ENCODE results near the gene SLC16A5. TPM values are rescaled to one million over a fixed set of nuclear protein-coding genes. Genes with fewer than 3 reads are reported as not detected.
"Not testable (repeated sequence)": the region's sequence is repeated elsewhere in the genome, so short reads cannot be mapped to it uniquely, and the experiment has no call there.

Gene SLC16A5
- total RNA-seq, 2 experiments from 2014 or later: 9.2 to 11.0 TPM

DNA sequence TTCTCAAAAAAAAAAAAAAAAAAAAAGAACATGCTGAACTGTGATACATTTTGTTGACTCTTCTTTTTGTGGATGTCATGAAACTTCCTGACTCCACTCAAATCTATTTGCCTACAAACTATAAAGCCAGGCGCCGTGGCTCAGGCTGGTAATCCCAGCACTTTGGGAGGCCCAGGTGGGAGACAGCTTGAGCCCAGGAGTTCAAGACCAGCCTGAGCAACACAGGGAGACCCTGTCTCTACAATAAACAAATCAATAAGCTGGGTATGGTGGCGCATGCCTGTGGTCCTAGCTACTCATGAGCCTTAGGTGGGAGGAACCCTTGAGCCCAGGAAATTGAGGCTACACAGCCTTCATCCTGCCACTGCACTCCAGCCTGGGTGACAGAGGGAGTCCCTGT, 45.2 kb downstream of the SLC16A5 start:
- Histone ChIP-seq H3K27ac (ENCODE audit: low read depth in 1 of 2, low read length in 2 of 2) (no peak overlapping the region), H3K27me3 (ENCODE audit: control insufficient read depth in 1 of 2, insufficient read depth in 2 of 2, low read length in 2 of 2) (no peaks in the 10 kb centered on the region), H3K4me3 (ENCODE audit: low read length) (no peak overlapping the region), H3K9me3 (ENCODE audit: control insufficient read depth in 1 of 2, insufficient read depth in 1 of 2, low read length in 2 of 2) (no peaks in the 10 kb centered on the region), H3K4me1 (ENCODE audit: insufficient read depth, low read length) (peaks cover 21% of the 10 kb centered on the region), H3K36me3 (ENCODE audit: insufficient read depth, low read length) (peaks cover 16% of the 10 kb centered on the region)
- TF ChIP-seq, protein P1, sequence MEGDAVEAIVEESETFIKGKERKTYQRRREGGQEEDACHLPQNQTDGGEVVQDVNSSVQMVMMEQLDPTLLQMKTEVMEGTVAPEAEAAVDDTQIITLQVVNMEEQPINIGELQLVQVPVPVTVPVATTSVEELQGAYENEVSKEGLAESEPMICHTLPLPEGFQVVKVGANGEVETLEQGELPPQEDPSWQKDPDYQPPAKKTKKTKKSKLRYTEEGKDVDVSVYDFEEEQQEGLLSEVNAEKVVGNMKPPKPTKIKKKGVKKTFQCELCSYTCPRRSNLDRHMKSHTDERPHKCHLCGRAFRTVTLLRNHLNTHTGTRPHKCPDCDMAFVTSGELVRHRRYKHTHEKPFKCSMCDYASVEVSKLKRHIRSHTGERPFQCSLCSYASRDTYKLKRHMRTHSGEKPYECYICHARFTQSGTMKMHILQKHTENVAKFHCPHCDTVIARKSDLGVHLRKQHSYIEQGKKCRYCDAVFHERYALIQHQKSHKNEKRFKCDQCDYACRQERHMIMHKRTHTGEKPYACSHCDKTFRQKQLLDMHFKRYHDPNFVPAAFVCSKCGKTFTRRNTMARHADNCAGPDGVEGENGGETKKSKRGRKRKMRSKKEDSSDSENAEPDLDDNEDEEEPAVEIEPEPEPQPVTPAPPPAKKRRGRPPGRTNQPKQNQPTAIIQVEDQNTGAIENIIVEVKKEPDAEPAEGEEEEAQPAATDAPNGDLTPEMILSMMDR (IDR thresholded peaks at IDR 0.05): no peak
- ChIA-PET CTCF (interaction anchor here (1.4 to 7.4 kb wide), 3 partner anchors 12 to 69 kb away, joined by 3 to 97 read pairs (median 9); no protein-coding TSS in a partner anchor), POLR2A (interaction anchor here (0.6 to 4.7 kb wide), 5 partner anchors 8 to 39 kb away, joined by 3 to 30 read pairs (median 3); partner anchors contain the start of gene JPT1)
- H3K9me3 Mint-ChIP-seq: no peaks in the 10 kb centered on the region
- no peak for ATAC-seq (ENCODE audit: poor library complexity)
- H3K36me3 Mint-ChIP-seq (ENCODE audit: low read depth): peaks cover 6% of the 10 kb centered on the region
- peak overlapping the region; percentile 20 for H3K27ac Mint-ChIP-seq
- H3K4me3 Mint-ChIP-seq: peak overlapping the region; percentile 60
- no peak for DNase-seq
- intact Hi-C loops (cut with DNase I, micrococcal nuclease): loop anchor here (5.0 kb wide), 2 partner anchors 39 to 49 kb away; partner anchors contain the start of gene SUMO2 (in 1 of the 2)
- peaks cover 7% of the 10 kb centered on the region for H3K4me1 Mint-ChIP-seq (ENCODE audit: low read depth)
- H3K27me3 Mint-ChIP-seq: no peaks in the 10 kb centered on the region

DNA sequence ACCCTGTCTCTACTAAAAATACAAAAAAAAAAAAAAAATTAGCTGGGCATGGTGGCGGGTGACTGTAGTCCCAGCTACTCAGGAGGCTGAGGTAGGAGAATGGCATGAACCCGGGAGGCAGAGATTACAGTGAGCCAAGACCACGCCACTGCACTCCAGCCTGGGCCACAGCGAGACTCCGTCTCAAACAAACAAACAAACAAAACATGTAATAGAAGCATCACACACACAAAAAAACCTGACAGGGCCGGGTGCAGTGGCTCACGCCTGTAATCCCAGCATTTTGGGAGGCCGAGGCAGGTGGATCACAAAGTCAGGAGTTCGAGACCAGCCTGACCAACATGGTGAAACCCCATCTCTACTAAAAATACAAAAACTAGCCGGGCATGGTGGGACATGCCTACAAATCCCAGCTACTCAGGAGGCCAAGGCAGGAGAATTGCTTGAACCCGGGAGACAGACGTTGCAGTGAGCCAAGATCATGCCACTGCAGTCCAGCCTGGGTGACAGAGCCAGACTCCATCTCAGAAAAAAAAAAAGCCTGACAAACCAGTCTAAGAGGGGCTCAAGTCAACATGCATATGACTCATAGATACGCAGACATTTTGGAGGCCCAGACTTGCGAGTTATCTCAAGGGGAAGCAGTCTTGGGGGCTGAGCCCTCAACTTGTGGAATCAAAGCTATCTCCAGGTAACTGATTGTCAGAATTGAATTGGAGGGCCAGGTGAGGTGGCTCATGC, 46.0 kb downstream of the SLC16A5 start:
- not testable (repeated sequence) for H3K27me3 Mint-ChIP-seq; H3K27ac ChIP-seq (ENCODE audit: low read depth in 1 of 2, low read length in 2 of 2); ATAC-seq (ENCODE audit: poor library complexity); H3K36me3 Mint-ChIP-seq (ENCODE audit: low read depth); H3K4me3 ChIP-seq (ENCODE audit: low read length); DNase-seq; H3K4me1 Mint-ChIP-seq (ENCODE audit: low read depth); H3K9me3 Mint-ChIP-seq; H3K27me3 ChIP-seq (ENCODE audit: control insufficient read depth in 1 of 2, insufficient read depth in 2 of 2, low read length in 2 of 2); H3K27ac Mint-ChIP-seq; H3K9me3 ChIP-seq (ENCODE audit: control insufficient read depth in 1 of 2, insufficient read depth in 1 of 2, low read length in 2 of 2)
- ChIA-PET POLR2A (interaction anchor here (1.4 to 4.7 kb wide), 4 partner anchors 7 to 38 kb away, joined by 3 to 30 read pairs (median 8); partner anchors contain the start of gene JPT1), CTCF (interaction anchor here (1.4 to 7.4 kb wide), 2 partner anchors 18 to 68 kb away, joined by 3 to 97 read pairs; no protein-coding TSS in a partner anchor)
- H3K4me3 Mint-ChIP-seq: peak overlapping the region; percentile 11
- Histone ChIP-seq H3K36me3 (ENCODE audit: insufficient read depth, low read length) (peaks cover 17% of the 10 kb centered on the region), H3K4me1 (ENCODE audit: insufficient read depth, low read length) (peaks cover 21% of the 10 kb centered on the region)
- intact Hi-C loops (cut with DNase I, micrococcal nuclease): loop anchor here (5.0 kb wide), 2 partner anchors 39 to 49 kb away; partner anchors contain the start of gene SUMO2 (in 1 of the 2)

DNA sequence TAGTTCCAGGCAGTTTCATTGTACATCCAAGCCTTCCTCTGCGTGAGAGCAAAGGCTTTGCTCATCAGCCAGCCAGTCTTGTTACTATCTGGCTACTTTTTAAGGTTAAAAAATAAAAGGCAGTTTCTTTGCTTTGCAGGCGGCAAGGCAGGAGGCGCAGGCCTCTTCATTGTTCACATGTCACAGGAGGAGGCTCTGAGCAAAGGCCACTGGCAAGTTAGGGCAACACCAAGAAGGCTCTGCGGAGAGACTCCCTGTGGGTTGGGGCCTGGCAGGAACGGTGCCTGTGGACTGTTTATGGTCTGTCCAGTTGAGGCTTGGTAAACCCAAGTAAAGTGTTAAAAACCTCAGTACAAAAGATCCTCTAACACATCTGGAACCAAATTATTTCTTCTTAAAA, 47.7 kb downstream of the SLC16A5 start:
- CTCF ChIA-PET: interaction anchor here (0.7 kb wide), 1 partner anchor 21 kb away, joined by 3 read pairs; no protein-coding TSS in a partner anchor

More for the DNA sequence above, 47.7 kb downstream of the SLC16A5 start:
- TF ChIP-seq, protein P1 (IDR thresholded peaks at IDR 0.05): no peak
- Mint-ChIP-seq H3K9me3 (no peaks in the 10 kb centered on the region), H3K36me3 (ENCODE audit: low read depth) (peaks cover 7% of the 10 kb centered on the region), H3K27me3 (no peaks in the 10 kb centered on the region), H3K4me3 (no peak overlapping the region), H3K4me1 (ENCODE audit: low read depth) (peaks cover 8% of the 10 kb centered on the region), H3K27ac (peak overlapping the region; percentile 49)
- ATAC-seq (ENCODE audit: poor library complexity) (no peak), DNase-seq (no peak)
- H3K27me3 ChIP-seq (ENCODE audit: control insufficient read depth in 1 of 2, insufficient read depth in 2 of 2, low read length in 2 of 2): no peaks in the 10 kb centered on the region
- H3K4me3 ChIP-seq (ENCODE audit: low read length): no peak overlapping the region
- peak overlapping the region in 1 of 2 donors; percentile 29 for H3K27ac ChIP-seq (ENCODE audit: low read depth in 1 of 2, low read length in 2 of 2)
- peaks cover 16% of the 10 kb centered on the region for H3K4me1 ChIP-seq (ENCODE audit: insufficient read depth, low read length)
- peaks cover 2% of the 10 kb centered on the region for H3K36me3 ChIP-seq (ENCODE audit: insufficient read depth, low read length)
- POLR2A ChIA-PET: no interaction called here
- intact Hi-C loops (cut with DNase I, micrococcal nuclease): no loop called here
- H3K9me3 ChIP-seq (ENCODE audit: control insufficient read depth in 1 of 2, insufficient read depth in 1 of 2, low read length in 2 of 2): no peaks in the 10 kb centered on the region

Data from CD4-positive, alpha-beta T cell (primary cell).